SKM-1 treated with dmso at 0.1 percent for 144 hours (cell line): ENCODE data around the gene PRCP.

Experiments used
- DNase-seq: peaks from one replicate; lab custom pipeline; 2025; ENCODE audit not compliant: unreplicated experiment; lab: John Stamatoyannopoulos, UW

The PRCP gene

GRCh38 chr11:82831364-82831763 is 68.9 kb downstream of the PRCP start:
- DNase-seq, result no peak

GRCh38 chr11:82830746-82831145 is 69.5 kb downstream of the PRCP start:
- no peak for DNase-seq

- no peak for DNase-seq
Measured at GRCh38 chr11:82829101-82829500, 71.1 kb downstream of the PRCP start.

- DNase-seq, result no peak
Measured at GRCh38 chr11:82828472-82828871, 71.8 kb downstream of the PRCP start.

GRCh38 chr11:82826526-82826925 is 73.7 kb downstream of the PRCP start:
- DNase-seq, result no peak

DNA sequence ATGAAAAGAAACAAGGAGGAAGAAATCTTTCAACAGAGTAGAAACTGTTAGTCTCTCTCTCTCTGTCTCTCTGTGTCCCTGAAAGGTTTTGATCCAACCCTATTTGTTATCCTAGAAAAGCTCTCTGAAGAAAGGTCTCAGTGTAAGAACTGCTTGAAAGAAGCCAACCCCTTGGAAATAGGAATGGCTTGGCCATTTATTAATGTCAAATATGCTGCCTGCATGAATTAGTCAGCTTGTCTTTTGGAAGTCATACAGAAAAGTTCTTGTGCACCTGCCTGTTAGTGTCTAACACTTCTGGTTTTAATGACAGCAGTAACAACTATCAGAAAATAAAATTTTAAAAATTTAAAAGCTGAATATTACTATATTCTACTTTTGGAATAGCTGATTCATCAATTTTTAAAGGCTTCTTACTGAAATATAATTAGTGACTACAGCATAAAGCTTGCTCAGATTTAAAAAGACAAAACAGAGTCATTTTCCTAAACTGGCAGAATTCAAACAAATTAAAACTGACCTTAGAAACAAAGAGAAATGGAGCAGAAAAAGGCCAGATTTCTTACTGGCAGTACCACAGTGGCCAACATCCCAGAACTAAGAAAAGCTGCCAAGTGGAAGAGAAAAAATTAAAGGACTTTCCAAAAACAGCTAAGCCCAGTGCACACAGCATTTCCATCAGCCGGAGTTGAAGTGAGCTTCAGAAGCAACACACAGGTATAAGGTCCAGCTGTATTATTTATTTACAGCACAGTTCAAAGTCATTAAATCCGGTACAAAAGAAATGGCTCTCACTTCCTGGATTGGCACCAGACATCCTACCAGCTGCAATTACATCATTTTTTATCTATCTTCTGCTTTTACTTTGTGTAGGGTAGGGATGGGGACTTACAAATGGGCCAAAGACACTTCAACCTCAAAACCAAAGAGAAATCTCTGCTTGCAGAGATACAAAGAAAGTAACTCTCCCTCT is 76.3 kb downstream of the PRCP start:
- DNase-seq, result no peak

GRCh38 chr11:82818409-82819043 is 81.7 kb downstream of the PRCP start:
- DNase-seq, result no peak

DNA sequence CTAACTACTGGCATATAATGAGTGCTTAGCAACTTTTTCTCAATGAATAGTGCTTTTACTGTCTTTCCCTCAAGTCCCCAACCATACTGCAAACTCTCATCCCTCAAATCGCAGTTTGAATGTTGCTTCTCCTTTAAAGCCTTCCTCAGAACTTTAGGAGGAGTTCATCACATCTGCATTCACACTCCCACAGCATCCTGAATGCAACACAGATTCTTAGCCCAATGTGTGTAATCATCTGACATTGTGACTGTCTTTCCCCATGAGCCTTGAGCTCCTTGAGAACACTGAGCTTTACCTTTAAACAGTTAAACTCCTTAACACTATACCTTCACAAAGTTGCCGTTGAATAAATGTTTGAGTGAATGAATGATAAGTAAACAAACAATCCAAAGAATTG is 84.8 kb downstream of the PRCP start:
- no peak for DNase-seq

- DNase-seq, result no peak
Measured at GRCh38 chr11:82814379-82814778, 85.9 kb downstream of the PRCP start.

DNA sequence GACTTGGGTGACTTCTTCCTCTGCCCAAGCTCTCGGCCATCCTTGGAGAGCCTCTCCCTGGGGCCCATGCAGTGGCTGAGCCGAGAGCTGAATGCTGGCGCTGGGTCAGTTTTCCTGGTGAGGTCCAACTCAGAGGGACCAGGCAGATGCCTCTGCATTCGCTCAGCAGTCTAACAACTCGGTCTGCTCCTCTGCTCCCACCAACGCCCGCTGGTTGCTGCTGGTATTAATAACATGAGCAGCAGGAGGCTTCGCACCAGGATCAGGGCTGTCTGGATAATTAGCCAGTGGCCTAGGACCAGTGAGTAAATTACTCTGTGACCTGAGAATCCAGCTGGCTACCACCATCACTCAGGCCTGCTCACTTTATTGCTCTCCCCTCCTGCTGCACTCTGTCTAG is 88.9 kb downstream of the PRCP start:
- DNase-seq, result no peak

DNA sequence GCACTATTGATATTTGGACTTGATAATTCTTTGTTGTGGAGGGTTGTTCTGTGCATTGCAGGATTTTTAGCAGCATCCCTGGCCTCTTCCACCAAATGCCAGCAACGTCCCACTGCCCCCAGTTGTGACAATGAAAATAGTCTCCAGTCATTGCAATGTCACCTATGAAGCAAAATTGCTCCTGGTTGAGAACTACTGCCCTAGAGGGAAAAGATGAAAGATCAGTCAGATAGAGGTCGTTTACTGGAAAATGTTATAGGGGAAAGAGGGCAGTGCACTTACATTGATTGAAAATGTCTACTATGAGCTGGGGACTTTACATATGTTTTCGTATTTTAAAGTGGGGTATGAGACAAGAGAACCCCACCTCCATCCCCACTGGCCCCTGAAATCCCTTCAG is 89.5 kb downstream of the PRCP start:
- DNase-seq, result no peak

DNA sequence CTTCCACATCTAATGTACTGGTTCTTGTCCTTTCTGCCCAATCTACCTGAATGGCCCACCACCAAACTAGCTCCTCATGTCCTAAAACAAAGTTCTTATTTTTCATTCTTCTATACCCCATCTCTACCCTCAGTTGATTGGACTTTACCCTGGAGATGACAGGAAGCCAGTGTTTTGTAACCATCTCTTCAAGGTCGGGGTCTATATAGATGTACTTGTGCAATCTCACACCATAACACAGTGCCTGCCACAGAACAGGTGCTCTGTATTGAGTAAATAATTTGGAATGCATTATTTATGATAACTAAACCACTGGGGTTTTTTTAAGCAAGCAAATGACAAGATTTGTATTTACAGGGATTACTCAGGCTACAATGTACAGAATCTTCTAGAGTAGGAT is 89.9 kb downstream of the PRCP start:
- DNase-seq, result no peak

GRCh38 chr11:82807646-82808045 is 92.6 kb downstream of the PRCP start:
- DNase-seq, result no peak

DNA sequence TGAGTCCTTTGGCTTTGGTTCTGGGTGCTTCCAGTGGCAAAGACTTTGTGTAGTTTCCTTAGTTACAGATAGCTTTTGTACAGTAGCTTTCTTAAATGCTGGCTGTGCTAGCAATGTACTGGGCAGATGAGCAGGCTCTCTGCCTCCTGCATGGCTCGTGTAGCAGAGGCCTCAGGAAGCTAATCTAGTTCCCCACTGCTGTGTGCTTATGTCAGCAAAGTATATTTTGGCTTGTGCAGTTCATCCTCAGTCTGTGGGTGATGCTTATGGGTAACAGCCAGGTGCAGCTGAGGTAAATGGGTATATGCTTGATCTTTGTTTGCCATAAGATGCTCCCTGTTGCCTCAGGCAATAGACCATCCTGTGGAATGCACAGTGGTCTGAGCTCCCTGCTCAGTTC is 97.5 kb downstream of the PRCP start:
- DNase-seq, result no peak

DNA sequence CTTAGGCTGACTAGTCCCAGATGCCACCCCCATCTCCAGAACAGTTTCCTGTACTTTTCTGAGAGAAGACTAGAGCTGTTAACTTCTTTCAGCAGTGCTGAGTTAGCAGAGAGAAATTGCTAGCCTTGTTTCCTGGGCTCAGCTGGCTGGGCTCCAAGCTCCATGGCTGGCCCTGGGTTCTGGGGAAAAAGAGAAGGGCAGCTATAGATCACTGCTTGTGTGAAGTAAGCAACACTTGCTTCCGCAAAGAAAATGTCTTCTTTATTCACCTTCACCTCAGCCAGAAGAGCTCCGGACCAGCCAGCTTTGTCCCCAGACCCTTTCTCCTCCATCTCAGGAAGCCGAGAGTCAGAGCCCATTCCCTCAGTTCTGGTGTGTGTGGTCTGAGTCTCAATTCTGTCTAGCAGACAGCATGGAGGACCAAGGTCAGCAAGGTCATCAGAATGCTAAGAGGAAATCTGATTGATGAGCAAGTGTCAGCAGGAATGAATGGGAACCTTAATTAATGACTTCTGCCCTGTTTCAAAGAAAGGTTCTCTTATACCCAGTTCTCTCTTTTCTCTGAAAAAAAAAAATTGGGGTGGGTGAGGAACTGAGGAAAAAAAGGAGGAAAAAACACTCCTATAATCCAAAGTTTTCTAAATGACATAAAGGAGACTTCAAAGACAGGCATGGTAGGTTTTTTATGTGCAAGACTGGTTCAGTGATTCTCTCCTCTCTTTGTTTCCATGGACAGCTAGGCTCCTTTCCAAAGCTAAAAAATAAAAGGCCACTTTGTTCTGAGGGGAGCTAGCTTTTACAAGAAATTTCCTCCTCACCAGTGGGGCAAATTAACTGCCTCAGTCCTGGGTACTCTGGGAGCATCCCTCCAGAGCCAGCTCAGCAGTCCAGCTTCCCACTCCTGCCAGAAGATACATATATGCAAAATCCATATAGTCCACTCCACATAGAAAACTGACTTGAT is 103.0 kb downstream of the PRCP start:
- no peak for DNase-seq

- no peak for DNase-seq
Measured at GRCh38 chr11:82794490-82794889, 105.7 kb downstream of the PRCP start.

DNA sequence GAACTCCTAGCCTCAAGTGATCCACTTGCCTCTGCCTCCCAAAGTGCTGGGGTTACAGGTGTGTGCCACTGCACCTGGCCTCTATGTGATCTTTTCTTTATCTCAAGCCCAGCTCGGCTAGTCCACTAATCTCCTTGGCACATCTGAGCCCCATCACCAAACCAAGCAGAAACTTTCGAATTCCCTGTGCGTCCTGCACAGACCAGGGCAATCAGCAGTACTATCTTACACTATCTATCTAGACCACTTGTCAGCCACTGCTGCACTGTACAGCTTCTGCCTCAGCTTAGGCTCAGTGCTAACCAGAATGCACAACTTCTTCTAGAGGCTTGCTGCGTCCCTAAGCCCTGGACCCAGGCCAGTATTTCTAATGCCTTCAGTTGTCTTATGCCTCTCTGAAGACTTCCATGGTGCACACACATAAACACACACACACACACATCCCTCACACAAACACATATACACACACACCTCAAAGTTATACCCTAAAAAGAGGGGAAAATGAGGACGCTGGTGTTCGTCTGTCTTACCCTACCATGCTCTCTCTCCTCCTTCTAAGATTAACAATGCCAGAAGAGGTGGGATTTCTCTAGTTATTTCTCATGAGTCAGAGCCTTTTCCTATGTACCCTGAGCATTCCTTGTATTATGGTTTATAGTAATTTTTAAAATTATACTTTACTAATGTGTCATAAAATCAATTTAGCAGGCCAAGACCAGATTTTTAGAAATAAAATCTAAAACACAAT is 107.2 kb downstream of the PRCP start:
- DNase-seq, result no peak

GRCh38 chr11:82792319-82792718 is 107.9 kb downstream of the PRCP start:
- DNase-seq, result no peak

GRCh38 chr11:82791779-82792178 is 108.5 kb downstream of the PRCP start:
- DNase-seq, result no peak

- no peak for DNase-seq
Measured at GRCh38 chr11:82790723-82791484, 109.3 kb downstream of the PRCP start.
